Bronchial epithelial cell (primary cell): ENCODE measurements around the gene SPECC1. TPM values are rescaled to one million over a fixed set of nuclear protein-coding genes. Genes with fewer than 3 reads are reported as not detected.
"Not testable (repeated sequence)": the region's sequence is repeated elsewhere in the genome, so short reads cannot be mapped to it uniquely, and the experiment has no call there.

Experiments
- DNase-seq: peaks from one replicate; pipeline ENCODE4 v3.0.0-alpha.2; 2010; ENCODE audit warnings: low read depth
- FAIRE-seq: peaks from 2 replicates; lab custom pipeline; 2011; peaks lifted over from hg19 to GRCh38; lab: Jason Lieb, UNC
- H3K27me3 ChIP-seq: 2 replicates; pipeline ENCODE4 v1.5.1; 2011; ENCODE audit warnings: low read length; ENCODE audit not compliant: control insufficient read depth, insufficient read depth
- H3K36me3 ChIP-seq: 2 replicates; pipeline ENCODE4 v1.5.1; 2011; ENCODE audit warnings: low read length; ENCODE audit not compliant: control insufficient read depth, insufficient read depth
- H3K4me3 ChIP-seq: 2 replicates; pipeline ENCODE4 v1.5.1; 2011; ENCODE audit warnings: mild to moderate bottlenecking, low read depth, low read length, control low read depth
- CTCF ChIP-seq: IDR thresholded peaks from 2 replicates; pipeline ENCODE4 v1.5.1; 2011; ENCODE audit warnings: mild to moderate bottlenecking, moderate library complexity, low read length, control low read depth, inconsistent platforms; ENCODE audit not compliant: insufficient read depth, severe bottlenecking
- total RNA-seq: library from RNA; depleted of rRNA; stranded (reverse); fragments of >200 nt; gene quantifications from 2 replicates; pipeline ENCODE4 v1.2.1, GENCODE V29; 2014

SPECC1 gene
- total RNA-seq = 47.5 and 57.1 TPM in 2 replicates

GRCh38 chr17:20009302-20010098 lies at the start of gene SPECC1:
Gene SPECC1, plus strand, starts transcription at chr17:20009359. Its CDS starts 87,293 bp downstream, at chr17:20096652.
- FAIRE-seq (no peak), DNase-seq (peak; percentile 33)
- no peak for TF ChIP-seq CTCF
- Histone ChIP-seq H3K27me3 (peaks cover 7% of the 10 kb centered on the region), H3K36me3 (no peaks in the 10 kb centered on the region), H3K4me3 (peak within 1 kb of the TSS; percentile 58)

GRCh38 chr17:19962954-19963353 lies 46.2 kb upstream of the SPECC1 start:
- DNase-seq, FAIRE-seq, H3K4me3 ChIP-seq, H3K27me3 ChIP-seq, H3K36me3 ChIP-seq: not testable (repeated sequence)

- peaks cover 4% of the 10 kb centered on the region for H3K36me3 ChIP-seq
- H3K27me3 ChIP-seq = no peaks in the 10 kb centered on the region
- FAIRE-seq (no peak), DNase-seq (no peak)
- no peak for TF ChIP-seq CTCF
- no peak overlapping the region for H3K4me3 ChIP-seq
Measured at GRCh38 chr17:19973156-19973555, 36.0 kb upstream of the SPECC1 start.

- DNase-seq = no peak
- no peak overlapping the region for H3K4me3 ChIP-seq
- no peak for FAIRE-seq
- peaks cover 2% of the 10 kb centered on the region for H3K36me3 ChIP-seq
- H3K27me3 ChIP-seq = no peaks in the 10 kb centered on the region
- no peak for TF ChIP-seq CTCF
Measured at GRCh38 chr17:19975601-19976000, 33.6 kb upstream of the SPECC1 start.

GRCh38 chr17:19977293-19978208 lies 31.6 kb upstream of the SPECC1 start, which contains the start of gene AKAP10:
Gene AKAP10, minus strand, starts transcription at chr17:19977828. Its CDS starts 149 bp downstream, at chr17:19977679.
- FAIRE-seq (no peak), DNase-seq (peak; percentile 52)
- Histone ChIP-seq H3K36me3 (peaks cover 2% of the 10 kb centered on the region), H3K27me3 (no peaks in the 10 kb centered on the region), H3K4me3 (peak within 1 kb of the TSS; percentile 96)
- no peak for TF ChIP-seq CTCF
